ENCODE measurements around the gene NFS1.
"Not testable (repeated sequence)": the region's sequence is repeated elsewhere in the genome, so short reads cannot be mapped to it uniquely, and the experiment has no call there.

NFS1 gene

DNA sequence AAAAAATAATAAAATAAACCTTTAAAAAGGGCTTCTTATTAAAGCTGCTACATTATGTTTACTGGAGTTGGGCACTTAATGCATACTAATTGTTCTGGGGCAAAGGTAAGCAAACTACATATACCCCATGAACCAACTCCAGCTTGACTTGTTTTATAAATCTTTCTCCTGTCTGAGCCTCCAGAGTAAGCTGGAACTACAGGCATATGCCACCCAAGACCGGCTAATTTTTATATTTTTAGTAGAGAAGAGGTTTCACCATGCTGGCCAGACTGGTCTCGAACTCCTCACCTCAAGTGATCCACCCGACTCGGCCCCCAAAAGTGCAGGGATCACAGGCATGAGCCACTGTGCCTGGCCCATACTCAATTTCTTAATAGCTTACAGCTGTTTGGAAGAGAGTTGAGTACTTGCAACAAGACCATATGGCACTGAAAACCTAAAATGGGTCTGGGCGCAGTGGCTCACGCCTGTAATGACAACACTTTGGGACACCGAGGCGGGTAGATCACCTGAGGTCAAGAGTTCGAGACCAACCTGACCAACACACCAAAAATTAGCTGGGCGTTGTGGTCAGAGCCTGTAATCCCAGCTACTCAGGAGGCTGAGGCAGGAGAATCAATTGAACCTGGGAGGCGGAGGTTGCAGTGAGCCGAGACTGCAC, 20.0 kb upstream of the NFS1 start:
- TF ChIP-seq, protein P1, sequence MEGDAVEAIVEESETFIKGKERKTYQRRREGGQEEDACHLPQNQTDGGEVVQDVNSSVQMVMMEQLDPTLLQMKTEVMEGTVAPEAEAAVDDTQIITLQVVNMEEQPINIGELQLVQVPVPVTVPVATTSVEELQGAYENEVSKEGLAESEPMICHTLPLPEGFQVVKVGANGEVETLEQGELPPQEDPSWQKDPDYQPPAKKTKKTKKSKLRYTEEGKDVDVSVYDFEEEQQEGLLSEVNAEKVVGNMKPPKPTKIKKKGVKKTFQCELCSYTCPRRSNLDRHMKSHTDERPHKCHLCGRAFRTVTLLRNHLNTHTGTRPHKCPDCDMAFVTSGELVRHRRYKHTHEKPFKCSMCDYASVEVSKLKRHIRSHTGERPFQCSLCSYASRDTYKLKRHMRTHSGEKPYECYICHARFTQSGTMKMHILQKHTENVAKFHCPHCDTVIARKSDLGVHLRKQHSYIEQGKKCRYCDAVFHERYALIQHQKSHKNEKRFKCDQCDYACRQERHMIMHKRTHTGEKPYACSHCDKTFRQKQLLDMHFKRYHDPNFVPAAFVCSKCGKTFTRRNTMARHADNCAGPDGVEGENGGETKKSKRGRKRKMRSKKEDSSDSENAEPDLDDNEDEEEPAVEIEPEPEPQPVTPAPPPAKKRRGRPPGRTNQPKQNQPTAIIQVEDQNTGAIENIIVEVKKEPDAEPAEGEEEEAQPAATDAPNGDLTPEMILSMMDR (IDR thresholded peaks at IDR 0.05; ENCODE audit: insufficient read depth, low read depth, low read length, missing control alignments), result no peak
- no peak for DNase-seq (ENCODE audit: low read depth)
- no peak overlapping the region for H3K4me3 ChIP-seq (ENCODE audit: low read depth, low read length)

DNA sequence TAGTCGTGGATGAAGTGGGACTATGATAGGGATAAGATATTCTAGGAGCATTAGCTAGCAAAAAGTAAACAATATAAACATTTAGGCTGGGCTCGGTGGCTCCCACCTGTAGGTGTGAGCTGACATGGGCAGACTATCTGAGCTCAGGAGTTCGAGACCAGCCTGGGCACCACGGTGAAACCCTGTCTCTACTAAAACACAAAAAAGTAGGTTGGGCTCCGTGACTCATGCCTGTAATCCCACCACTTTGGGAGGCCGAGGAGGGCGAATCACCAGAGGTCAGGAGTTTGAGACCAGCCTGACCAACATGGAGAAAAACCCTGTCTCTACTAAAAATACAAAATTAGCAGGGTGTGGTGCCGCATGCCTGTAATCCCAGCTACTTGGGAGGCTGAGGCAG, 19.2 kb upstream of the NFS1 start:
- not testable (repeated sequence) for DNase-seq (ENCODE audit: low read depth); H3K4me3 ChIP-seq (ENCODE audit: low read depth, low read length)

DNA sequence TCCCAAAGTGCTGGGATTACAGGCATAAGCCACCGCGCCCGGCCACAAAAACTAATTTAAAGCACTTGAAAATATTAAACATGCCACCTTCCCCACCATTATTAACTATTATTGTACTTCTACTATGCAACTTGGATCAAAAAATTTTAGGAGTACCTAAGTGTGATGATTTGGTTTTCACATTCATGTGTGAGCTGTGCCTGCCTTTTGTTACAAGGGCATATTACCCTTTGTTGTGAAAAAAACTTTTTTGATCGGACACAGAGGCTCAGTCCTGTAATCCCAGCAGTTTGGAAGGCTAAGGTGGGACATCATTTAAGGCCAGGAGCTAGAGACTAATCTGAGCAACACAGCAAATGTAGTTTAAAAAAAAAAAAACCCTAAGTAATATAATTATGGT, 17.2 kb upstream of the NFS1 start:
- TF ChIP-seq, protein P1 (IDR thresholded peaks at IDR 0.05; ENCODE audit: insufficient read depth, low read depth, low read length, missing control alignments), result no peak
- DNase-seq (ENCODE audit: low read depth), result no peak
- no peak overlapping the region for H3K4me3 ChIP-seq (ENCODE audit: low read depth, low read length)

DNA sequence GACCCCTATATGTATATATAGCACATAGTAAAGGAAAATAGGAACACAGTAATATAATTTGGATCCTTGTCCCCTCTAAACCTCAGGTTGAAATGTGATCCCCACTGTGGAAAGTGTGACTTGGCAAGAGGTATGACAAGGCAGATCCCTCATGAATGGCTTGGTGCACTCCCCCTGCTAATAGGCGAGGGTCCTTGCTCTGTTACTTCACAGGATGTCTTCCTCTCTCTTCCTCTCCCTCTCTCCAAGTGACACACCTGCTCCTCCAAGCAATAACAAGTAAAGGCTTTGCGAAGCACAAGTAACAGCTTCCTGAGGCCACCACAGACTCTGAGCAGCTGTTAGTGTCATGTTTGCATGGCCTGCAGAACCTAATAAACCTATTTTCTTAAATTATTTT, 16.5 kb upstream of the NFS1 start:
- no peak overlapping the region for H3K4me3 ChIP-seq (ENCODE audit: low read depth, low read length)
- DNase-seq (ENCODE audit: low read depth), result no peak
- TF ChIP-seq, protein P1 (IDR thresholded peaks at IDR 0.05; ENCODE audit: insufficient read depth, low read depth, low read length, missing control alignments), result no peak

DNA sequence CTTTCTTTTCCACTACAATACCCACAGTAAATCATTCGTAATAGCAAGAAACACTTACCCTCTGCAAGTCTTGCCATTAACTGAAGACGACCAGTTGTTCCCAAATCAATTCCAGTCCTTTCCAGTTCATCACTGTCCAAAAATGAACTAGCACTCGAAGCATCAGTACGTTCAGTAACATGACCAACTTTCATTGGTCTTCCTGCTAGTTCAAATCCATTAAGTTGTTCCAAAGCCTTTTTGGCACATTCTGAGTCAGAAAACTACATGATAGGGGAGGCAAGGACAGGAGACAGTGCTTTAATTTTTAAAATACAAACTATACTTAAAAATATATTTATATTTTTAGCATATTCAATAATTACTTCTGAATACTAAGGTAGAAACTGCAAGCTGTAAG, 15.0 kb upstream of the NFS1 start:
- no peak overlapping the region for H3K4me3 ChIP-seq (ENCODE audit: low read depth, low read length)
- TF ChIP-seq, protein P1 (IDR thresholded peaks at IDR 0.05; ENCODE audit: insufficient read depth, low read depth, low read length, missing control alignments), result no peak
- no peak for DNase-seq (ENCODE audit: low read depth)

DNA sequence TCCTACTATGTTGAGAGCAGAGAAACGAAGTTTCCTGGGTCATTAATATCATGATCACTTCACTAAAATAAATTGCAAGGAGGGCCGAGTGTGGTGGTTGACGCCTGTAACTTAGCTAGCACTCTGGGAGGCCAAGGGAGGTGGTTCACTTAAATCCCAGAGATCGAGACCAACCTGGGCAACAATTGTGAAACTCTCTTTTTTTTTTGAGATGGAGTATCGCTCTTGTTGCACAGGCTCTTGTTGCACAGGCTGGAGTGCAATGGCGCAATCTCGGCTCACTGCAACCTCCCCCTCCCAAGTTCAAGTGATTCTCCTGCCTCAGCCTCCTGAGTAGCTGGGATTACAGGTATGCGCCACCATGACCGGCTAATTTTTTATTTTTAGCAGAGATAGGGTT, 14.0 kb upstream of the NFS1 start:
- not testable (repeated sequence) for H3K4me3 ChIP-seq (ENCODE audit: low read depth, low read length); DNase-seq (ENCODE audit: low read depth)

DNA sequence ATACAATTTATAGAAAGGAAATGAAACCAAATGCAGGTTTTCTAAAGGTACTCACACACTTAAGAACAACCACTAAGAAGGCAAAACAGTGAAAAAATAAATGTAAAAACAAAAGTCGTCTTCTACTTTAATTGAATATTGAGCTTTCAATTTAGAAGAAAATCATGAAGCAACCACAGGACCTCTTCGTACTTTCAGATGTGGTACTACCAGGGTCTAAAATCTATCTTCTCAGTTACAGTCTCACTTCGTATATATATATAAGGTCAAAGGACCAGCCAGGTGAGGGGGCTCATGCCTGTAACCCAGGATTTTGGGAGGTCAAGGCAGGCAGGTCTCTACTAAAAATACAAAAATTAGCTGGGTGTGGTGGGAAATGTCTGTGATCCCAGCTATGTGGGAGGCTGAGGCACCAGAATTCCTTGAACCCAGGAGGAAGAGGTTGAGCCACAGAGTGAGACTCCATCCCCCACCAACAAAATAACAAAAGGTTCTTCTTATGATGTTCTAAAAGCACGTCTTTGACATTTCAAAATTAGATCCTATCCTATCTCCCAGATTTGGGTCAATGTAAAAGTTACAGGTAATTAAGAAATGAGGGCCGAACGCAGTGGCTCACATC, 12.5 kb upstream of the NFS1 start:
- DNase-seq (ENCODE audit: low read depth), result peak; percentile 46
- no peak overlapping the region for H3K4me3 ChIP-seq (ENCODE audit: low read depth, low read length)
- TF ChIP-seq, protein P1 (IDR thresholded peaks at IDR 0.05; ENCODE audit: insufficient read depth, low read depth, low read length, missing control alignments), result no peak

DNA sequence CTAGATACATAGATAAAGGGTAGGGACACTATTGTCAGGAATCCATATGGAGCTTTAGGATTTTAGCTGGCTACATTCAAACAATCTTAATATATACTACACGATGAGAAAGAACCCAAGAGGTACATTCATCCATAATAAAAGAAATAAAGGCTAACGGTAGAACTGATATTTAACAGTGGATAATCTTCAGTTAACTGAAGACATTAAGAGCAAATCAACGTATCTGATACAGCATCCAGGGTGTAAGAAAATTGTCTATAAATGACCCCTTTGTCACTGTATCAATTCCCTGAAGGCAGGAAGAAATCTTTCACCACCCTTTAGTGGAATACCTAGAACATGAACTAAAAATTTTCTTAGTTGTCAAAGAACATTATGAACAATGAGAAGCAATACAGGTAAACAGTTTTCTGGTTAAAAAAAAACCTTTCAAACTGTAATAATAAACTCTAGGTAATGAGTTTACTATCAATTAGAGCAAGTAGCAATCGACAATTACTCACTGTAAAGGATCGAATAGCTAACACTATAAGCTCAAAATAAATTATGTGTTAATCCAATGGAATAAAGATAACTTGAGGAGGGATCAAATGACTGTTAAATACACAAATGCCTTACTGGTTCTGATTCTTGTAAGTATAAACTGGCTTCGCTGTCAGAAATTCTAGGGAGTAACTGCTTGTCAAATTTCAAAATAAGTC, 11.9 kb upstream of the NFS1 start:
- DNase-seq (ENCODE audit: low read depth), result no peak
- TF ChIP-seq, protein P1 (IDR thresholded peaks at IDR 0.05; ENCODE audit: insufficient read depth, low read depth, low read length, missing control alignments), result no peak
- no peak overlapping the region for H3K4me3 ChIP-seq (ENCODE audit: low read depth, low read length)
